ENCODE data around the gene TXNL4A.
"Not testable (repeated sequence)": the region's sequence is repeated elsewhere in the genome, so short reads cannot be mapped to it uniquely, and the experiment has no call there.

TXNL4A gene

GRCh38 chr18:79965119-79965902, 23.1 kb downstream of the TXNL4A start:
- peak; percentile 37 to 75 for DNase-seq (ENCODE audit: low read depth in 1 of 2, low spot score in 1 of 2)
- no peak for TF ChIP-seq JUND (IDR thresholded peaks at IDR 0.05; ENCODE audit: low read depth)
- in situ Hi-C loops (cut with HindIII; ENCODE audit: low pct_unique_long_range_greater_than_20kb, low sequenced_read_pairs): no loop called here

GRCh38 chr18:79964330-79965118, 23.8 kb downstream of the TXNL4A start, which contains the start of gene HSBP1L1:
Gene HSBP1L1, plus strand, starts transcription at chr18:79964643. Its CDS starts 93 bp downstream, at chr18:79964736.
- in situ Hi-C loops (cut with HindIII; ENCODE audit: low pct_unique_long_range_greater_than_20kb, low sequenced_read_pairs): no loop called here
- DNase-seq (ENCODE audit: low read depth in 1 of 2, low spot score in 1 of 2): peak; percentile 62 to 87
- TF ChIP-seq JUND (IDR thresholded peaks at IDR 0.05; ENCODE audit: low read depth): no peak

- in situ Hi-C loops (cut with HindIII; ENCODE audit: low pct_unique_long_range_greater_than_20kb, low sequenced_read_pairs): no loop called here
- TF ChIP-seq JUND (IDR thresholded peaks at IDR 0.05; ENCODE audit: low read depth): no peak
- DNase-seq (ENCODE audit: low read depth in 1 of 2, low spot score in 1 of 2): no peak
Observed at GRCh38 chr18:79963658-79964329, 24.6 kb downstream of the TXNL4A start.

- no peak for DNase-seq (ENCODE audit: low read depth in 1 of 2, low spot score in 1 of 2)
- in situ Hi-C loops (cut with HindIII; ENCODE audit: low pct_unique_long_range_greater_than_20kb, low sequenced_read_pairs): no loop called here
Observed at GRCh38 chr18:79962835-79963657, 25.3 kb downstream of the TXNL4A start.

GRCh38 chr18:79962311-79962710, 26.1 kb downstream of the TXNL4A start:
- TF ChIP-seq JUND (IDR thresholded peaks at IDR 0.05; ENCODE audit: low read depth): no peak
- in situ Hi-C loops (cut with HindIII; ENCODE audit: low pct_unique_long_range_greater_than_20kb, low sequenced_read_pairs): no loop called here
- peak; percentile 67 to 78 for DNase-seq (ENCODE audit: low read depth in 1 of 2, low spot score in 1 of 2)

More at GRCh38 chr18:79962835-79963657, 25.3 kb downstream of the TXNL4A start:
- no peak for TF ChIP-seq JUND (IDR thresholded peaks at IDR 0.05; ENCODE audit: low read depth)

GRCh38 chr18:79961527-79962291, 26.7 kb downstream of the TXNL4A start:
- no peak for DNase-seq (ENCODE audit: low read depth in 1 of 2, low spot score in 1 of 2)
- no peak for TF ChIP-seq JUND (IDR thresholded peaks at IDR 0.05; ENCODE audit: low read depth)
- in situ Hi-C loops (cut with HindIII; ENCODE audit: low pct_unique_long_range_greater_than_20kb, low sequenced_read_pairs): no loop called here

- no peak for DNase-seq (ENCODE audit: low read depth in 1 of 2, low spot score in 1 of 2)
- in situ Hi-C loops (cut with HindIII; ENCODE audit: low pct_unique_long_range_greater_than_20kb, low sequenced_read_pairs): no loop called here
- no peak for TF ChIP-seq JUND (IDR thresholded peaks at IDR 0.05; ENCODE audit: low read depth)
Observed at GRCh38 chr18:79960921-79961526, 27.3 kb downstream of the TXNL4A start.

GRCh38 chr18:79960161-79960801, 28.1 kb downstream of the TXNL4A start:
- in situ Hi-C loops (cut with HindIII; ENCODE audit: low pct_unique_long_range_greater_than_20kb, low sequenced_read_pairs): not testable (repeated sequence)
- DNase-seq (ENCODE audit: low read depth in 1 of 2, low spot score in 1 of 2): peak in 1 of 2 experiments; percentile 35

- in situ Hi-C loops (cut with HindIII; ENCODE audit: low pct_unique_long_range_greater_than_20kb, low sequenced_read_pairs): no loop called here
- no peak for DNase-seq (ENCODE audit: low read depth in 1 of 2, low spot score in 1 of 2)
- TF ChIP-seq JUND (IDR thresholded peaks at IDR 0.05; ENCODE audit: low read depth): no peak
Observed at GRCh38 chr18:79958981-79959380, 29.4 kb downstream of the TXNL4A start.

- in situ Hi-C loops (cut with HindIII; ENCODE audit: low pct_unique_long_range_greater_than_20kb, low sequenced_read_pairs): no loop called here
- DNase-seq (ENCODE audit: low read depth in 1 of 2, low spot score in 1 of 2): no peak
- TF ChIP-seq JUND (IDR thresholded peaks at IDR 0.05; ENCODE audit: low read depth): no peak
Observed at GRCh38 chr18:79956276-79956675, 32.1 kb downstream of the TXNL4A start.
